DOHH2 (cell line): ENCODE data around the gene UBE2F.

Source experiments
- H3F3A ChIP-seq: fragments of 200-600 bp; sonication (generic), shearing (Covaris generic); 2 replicates; pipeline ENCODE4 v1.6.0; 2016; ENCODE audit warnings: antibody characterized with exemption, mild to moderate bottlenecking; ENCODE audit not compliant: control insufficient read depth, insufficient read depth
- H3K27ac ChIP-seq: fragments of 200-600 bp; sonication (generic); 2 replicates; pipeline ENCODE4 v1.5.1; 2014; ENCODE audit warnings: low read depth, mild to moderate bottlenecking, low read length, moderate library complexity
- H3K27me3 ChIP-seq: fragments of 200-600 bp; sonication (generic); 2 replicates; pipeline ENCODE4 v1.6.1; 2014; ENCODE audit warnings: mild to moderate bottlenecking, low read length, mixed read lengths; ENCODE audit not compliant: control insufficient read depth
- H3K36me3 ChIP-seq: fragments of 200-600 bp; sonication (generic); 2 replicates; pipeline ENCODE4 v1.6.1; 2014; ENCODE audit warnings: mild to moderate bottlenecking, low read length, moderate library complexity, mixed read lengths; ENCODE audit not compliant: control insufficient read depth
- H3K4me1 ChIP-seq: fragments of 200-600 bp; sonication (generic); 2 replicates; pipeline ENCODE4 v1.6.1; 2014; ENCODE audit warnings: mild to moderate bottlenecking, low read length, mixed read lengths; ENCODE audit not compliant: control insufficient read depth
- H3K4me2 ChIP-seq: fragments of 200-600 bp; sonication (generic); 2 replicates; pipeline ENCODE4 v1.6.0; 2014; ENCODE audit warnings: mild to moderate bottlenecking, low read length, moderate library complexity
- H3K4me3 ChIP-seq: fragments of 200-600 bp; sonication (generic); 2 replicates; pipeline ENCODE4 v1.5.1; 2014; ENCODE audit warnings: mild to moderate bottlenecking, low read length, mixed read lengths
- H3K79me2 ChIP-seq: fragments of 200-600 bp; sonication (generic); 2 replicates; pipeline ENCODE4 v1.6.1; 2014; ENCODE audit warnings: mild to moderate bottlenecking, low read length, mixed read lengths; ENCODE audit not compliant: control insufficient read depth
- H3K9me2 ChIP-seq: fragments of 200-600 bp; sonication (generic); replicated peaks from 2 replicates; pipeline ENCODE4 v1.6.1; 2014; ENCODE audit warnings: mild to moderate bottlenecking, low read length, mixed read lengths; ENCODE audit not compliant: control insufficient read depth
- H3K9me3 ChIP-seq: fragments of 200-600 bp; sonication (generic); 2 replicates; pipeline ENCODE4 v1.6.1; 2014; ENCODE audit warnings: antibody characterized with exemption, low read length, mixed read lengths; ENCODE audit not compliant: control insufficient read depth, insufficient read depth
- H4K20me1 ChIP-seq: fragments of 200-600 bp; sonication (generic); 2 replicates; pipeline ENCODE4 v1.6.0; 2014; ENCODE audit warnings: low read depth, mild to moderate bottlenecking, antibody characterized with exemption, low read length, moderate library complexity; ENCODE audit not compliant: control insufficient read depth, insufficient read depth
- EZH2phosphoT487 ChIP-seq: fragments of 200-600 bp; sonication (generic); IDR thresholded peaks from 2 replicates; pipeline ENCODE4 v1.6.1; 2017; ENCODE audit warnings: borderline replicate concordance, mild to moderate bottlenecking, antibody characterized with exemption, low read length, moderate library complexity, mixed read lengths
- TF ChIP-seq, protein P1 (sequence below): fragments of 200-600 bp; sonication (generic); IDR thresholded peaks from one replicate; pipeline ENCODE4 v1.5.1; 2014; ENCODE audit warnings: antibody characterized with exemption, mild to moderate bottlenecking, low read depth, low read length; ENCODE audit not compliant: poor library complexity, severe bottlenecking

Gene UBE2F

DNA sequence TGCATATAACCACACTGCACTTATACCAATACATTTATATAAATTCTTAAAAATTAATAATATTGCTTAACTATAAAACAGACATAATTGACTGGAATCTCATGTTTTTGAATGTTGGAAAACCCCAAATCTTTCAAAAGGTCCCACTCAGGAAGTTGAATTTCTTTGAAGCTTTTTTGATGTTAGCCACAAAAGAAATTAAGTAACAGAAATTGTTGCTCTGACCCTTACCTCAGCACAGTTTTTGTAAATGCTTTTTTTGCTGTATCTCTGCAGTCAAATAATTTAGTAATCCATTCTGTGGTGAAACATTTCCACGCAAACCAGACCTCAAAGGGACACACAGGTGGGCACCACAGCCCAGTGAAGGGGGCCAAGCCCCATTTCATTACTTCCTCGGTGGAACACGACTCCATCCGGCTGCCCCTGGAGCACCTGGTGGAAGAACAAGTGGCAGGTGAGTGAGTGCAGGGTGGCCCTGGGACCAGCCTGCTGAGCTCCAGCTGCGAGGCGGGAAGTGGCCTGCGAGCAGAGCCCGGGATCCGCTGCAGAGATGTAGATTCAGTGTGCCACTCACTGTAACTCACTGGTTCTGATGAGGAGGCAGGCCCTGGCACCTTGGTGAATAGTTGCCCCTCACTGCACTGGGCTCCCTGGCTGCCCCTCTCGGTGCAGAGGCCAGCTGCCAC is 102.4 kb downstream of the UBE2F start:
- Histone ChIP-seq H3K27me3 (no peaks in the 10 kb centered on the region), H3K9me3 (no peaks in the 10 kb centered on the region), H3K27ac (no peak overlapping the region), H3K79me2 (peaks cover 7% of the 10 kb centered on the region), H3K36me3 (peaks cover 66% of the 10 kb centered on the region), H3K4me2 (no peak overlapping the region), H3K9me2 (no peaks in the 10 kb centered on the region), H3K4me1 (peaks cover 4% of the 10 kb centered on the region; the same call in 1 of the 2 replicates), H3K4me3 (no peak overlapping the region), H3F3A (no peaks in the 10 kb centered on the region; the same call in 1 of the 2 replicates), H4K20me1 (no peaks in the 10 kb centered on the region)
- TF ChIP-seq EZH2phosphoT487: no peak

DNA sequence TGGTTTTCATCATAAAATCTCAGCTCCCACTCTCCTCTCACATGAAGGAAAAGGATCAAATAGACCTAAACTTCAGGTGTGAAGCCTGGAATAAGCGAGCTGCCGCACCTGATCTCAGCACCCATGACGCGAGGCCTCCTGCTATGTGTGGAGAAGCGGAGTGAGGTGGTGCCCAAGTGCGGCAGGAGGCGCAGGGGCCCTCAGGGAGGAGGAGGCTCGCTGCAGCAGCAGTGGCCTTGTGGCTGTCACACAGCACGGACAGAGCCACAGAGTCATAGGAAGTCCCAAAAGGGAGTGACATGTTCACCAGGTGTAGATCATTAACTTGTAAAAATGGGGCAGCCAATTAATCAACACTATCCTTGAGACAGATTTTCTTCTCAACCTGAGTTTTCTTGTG is 103.1 kb downstream of the UBE2F start:
- H3K9me2 ChIP-seq: no peaks in the 10 kb centered on the region
- H3K27ac ChIP-seq: no peak overlapping the region
- TF ChIP-seq EZH2phosphoT487: no peak
- TF ChIP-seq, protein P1, sequence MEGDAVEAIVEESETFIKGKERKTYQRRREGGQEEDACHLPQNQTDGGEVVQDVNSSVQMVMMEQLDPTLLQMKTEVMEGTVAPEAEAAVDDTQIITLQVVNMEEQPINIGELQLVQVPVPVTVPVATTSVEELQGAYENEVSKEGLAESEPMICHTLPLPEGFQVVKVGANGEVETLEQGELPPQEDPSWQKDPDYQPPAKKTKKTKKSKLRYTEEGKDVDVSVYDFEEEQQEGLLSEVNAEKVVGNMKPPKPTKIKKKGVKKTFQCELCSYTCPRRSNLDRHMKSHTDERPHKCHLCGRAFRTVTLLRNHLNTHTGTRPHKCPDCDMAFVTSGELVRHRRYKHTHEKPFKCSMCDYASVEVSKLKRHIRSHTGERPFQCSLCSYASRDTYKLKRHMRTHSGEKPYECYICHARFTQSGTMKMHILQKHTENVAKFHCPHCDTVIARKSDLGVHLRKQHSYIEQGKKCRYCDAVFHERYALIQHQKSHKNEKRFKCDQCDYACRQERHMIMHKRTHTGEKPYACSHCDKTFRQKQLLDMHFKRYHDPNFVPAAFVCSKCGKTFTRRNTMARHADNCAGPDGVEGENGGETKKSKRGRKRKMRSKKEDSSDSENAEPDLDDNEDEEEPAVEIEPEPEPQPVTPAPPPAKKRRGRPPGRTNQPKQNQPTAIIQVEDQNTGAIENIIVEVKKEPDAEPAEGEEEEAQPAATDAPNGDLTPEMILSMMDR: no peak
- H3K4me1 ChIP-seq: peaks cover 4% of the 10 kb centered on the region; the same call in 1 of the 2 replicates
- H4K20me1 ChIP-seq: no peaks in the 10 kb centered on the region
- H3K4me2 ChIP-seq: no peak overlapping the region
- peaks cover 64% of the 10 kb centered on the region for H3K36me3 ChIP-seq
- no peaks in the 10 kb centered on the region for H3F3A ChIP-seq
- H3K4me3 ChIP-seq: no peak overlapping the region
- H3K9me3 ChIP-seq: no peaks in the 10 kb centered on the region
- H3K79me2 ChIP-seq: peaks cover 5% of the 10 kb centered on the region; the same call in 1 of the 2 replicates
- no peaks in the 10 kb centered on the region for H3K27me3 ChIP-seq

DNA sequence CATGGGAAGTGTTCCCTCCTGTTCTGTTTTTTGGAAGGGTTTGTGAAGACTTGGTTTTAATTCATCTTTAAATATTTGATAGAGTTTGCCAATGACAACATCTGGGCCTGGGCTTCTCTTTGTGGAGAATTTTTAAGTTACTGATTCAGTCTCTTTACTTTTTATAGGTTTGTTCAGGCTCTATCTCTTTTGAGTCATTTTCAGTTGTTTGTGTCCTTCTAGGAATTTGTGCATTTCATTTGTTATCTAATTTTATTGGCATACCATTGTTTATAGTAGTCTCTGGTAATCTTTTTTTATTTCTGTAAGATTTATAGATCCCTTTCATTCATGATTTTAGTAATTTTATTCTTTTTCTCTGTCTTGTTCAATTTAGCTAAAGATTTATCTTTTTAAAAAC is 108.6 kb downstream of the UBE2F start:
- no peak overlapping the region for H3K27ac ChIP-seq
- TF ChIP-seq, protein P1: no peak
- TF ChIP-seq EZH2phosphoT487: no peak
- no peak overlapping the region for H3K4me2 ChIP-seq
- no peaks in the 10 kb centered on the region for H3F3A ChIP-seq
- H3K79me2 ChIP-seq: 0 out of 2 replicates have a peak, but pooled peaks cover 2% of the 10 kb centered on the region
- H3K9me2 ChIP-seq: no peaks in the 10 kb centered on the region
- no peaks in the 10 kb centered on the region for H3K4me1 ChIP-seq
- no peaks in the 10 kb centered on the region for H3K27me3 ChIP-seq
- H3K36me3 ChIP-seq: peaks cover 47% of the 10 kb centered on the region
- no peaks in the 10 kb centered on the region for H3K9me3 ChIP-seq
- no peak overlapping the region for H3K4me3 ChIP-seq
- no peaks in the 10 kb centered on the region for H4K20me1 ChIP-seq

DNA sequence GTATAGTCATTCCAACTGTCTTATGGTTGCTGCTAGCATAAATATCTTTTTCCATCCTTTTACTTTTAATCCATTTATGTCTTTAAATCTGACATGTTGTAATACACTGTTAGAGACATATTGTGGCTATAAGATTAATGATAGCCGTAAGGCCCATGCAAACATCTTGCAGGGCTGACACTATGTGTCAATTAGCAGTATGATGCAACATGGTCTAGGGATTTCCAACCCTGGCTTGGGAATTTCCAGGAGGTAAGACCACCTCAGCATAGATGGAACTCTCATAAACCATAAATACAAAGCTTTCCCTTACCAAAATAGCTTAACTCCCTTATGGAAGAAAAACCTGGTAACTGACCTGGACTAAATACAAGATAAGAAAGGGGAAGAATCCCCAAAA is 110.5 kb downstream of the UBE2F start:
- Histone ChIP-seq H3K4me3 (no peak overlapping the region), H3K79me2 (0 out of 2 replicates have a peak, but pooled peaks cover 2% of the 10 kb centered on the region), H4K20me1 (no peaks in the 10 kb centered on the region), H3K9me2 (no peaks in the 10 kb centered on the region), H3F3A (no peaks in the 10 kb centered on the region), H3K27me3 (no peaks in the 10 kb centered on the region), H3K36me3 (peaks cover 58% of the 10 kb centered on the region), H3K27ac (no peak overlapping the region), H3K4me2 (no peak overlapping the region), H3K9me3 (no peaks in the 10 kb centered on the region), H3K4me1 (no peaks in the 10 kb centered on the region)
- TF ChIP-seq EZH2phosphoT487: no peak
- TF ChIP-seq, protein P1: no peak
